BE2C (cell line): ENCODE results near the gene LAMA1.

Experiments used
- DNase-seq: peaks from one replicate; pipeline ENCODE4 v3.0.0-alpha.2; 2020
- H3K27me3 ChIP-seq: fragments of 250-450 bp; sonication (Bioruptor Pico); 2 replicates; pipeline ENCODE4 v1.5.1; 2020; ENCODE audit warnings: mild to moderate bottlenecking
- H3K36me3 ChIP-seq: fragments of 250-450 bp; sonication (Bioruptor Pico); 2 replicates; pipeline ENCODE4 v1.5.1; 2020; ENCODE audit warnings: mild to moderate bottlenecking
- H3K4me1 ChIP-seq: fragments of 250-450 bp; sonication (Bioruptor Pico); 2 replicates; pipeline ENCODE4 v1.5.1; 2020
- H3K4me3 ChIP-seq: 2 replicates; pipeline ENCODE4 v1.5.1; 2011; ENCODE audit warnings: low read depth, low read length
- H3K9me3 ChIP-seq: fragments of 250-450 bp; sonication (Bioruptor Pico); 2 replicates; pipeline ENCODE4 v1.5.1; 2020
- CTCF ChIP-seq: IDR thresholded peaks from 2 replicates; pipeline ENCODE4 v1.5.1; 2012; ENCODE audit warnings: mild to moderate bottlenecking, low read depth, low read length

Gene LAMA1

GRCh38 chr18:6963452-6964097 is 154.0 kb downstream of the LAMA1 start:
- Histone ChIP-seq H3K4me1 (no peaks in the 10 kb centered on the region), H3K9me3 (no peaks in the 10 kb centered on the region), H3K4me3 (no peak overlapping the region), H3K36me3 (no peaks in the 10 kb centered on the region), H3K27me3 (no peaks in the 10 kb centered on the region)
- no peak for TF ChIP-seq CTCF
- DNase-seq = no peak

- H3K4me3 ChIP-seq = no peak overlapping the region
- no peaks in the 10 kb centered on the region for H3K9me3 ChIP-seq
- no peak for DNase-seq
- H3K36me3 ChIP-seq = no peaks in the 10 kb centered on the region
- TF ChIP-seq CTCF = no peak
- no peaks in the 10 kb centered on the region for H3K27me3 ChIP-seq
- H3K4me1 ChIP-seq = no peaks in the 10 kb centered on the region
Observed at GRCh38 chr18:6962571-6963451, 154.8 kb downstream of the LAMA1 start.

- DNase-seq = no peak
- no peak for TF ChIP-seq CTCF
- Histone ChIP-seq H3K27me3 (no peaks in the 10 kb centered on the region), H3K4me3 (no peak overlapping the region), H3K36me3 (no peaks in the 10 kb centered on the region), H3K9me3 (no peaks in the 10 kb centered on the region), H3K4me1 (no peaks in the 10 kb centered on the region)
Observed at GRCh38 chr18:6961331-6961730, 156.3 kb downstream of the LAMA1 start.

GRCh38 chr18:6960656-6961055 is 156.9 kb downstream of the LAMA1 start:
- no peak for DNase-seq
- H3K36me3 ChIP-seq = no peaks in the 10 kb centered on the region
- H3K27me3 ChIP-seq = no peaks in the 10 kb centered on the region
- H3K9me3 ChIP-seq = no peaks in the 10 kb centered on the region
- TF ChIP-seq CTCF = no peak
- no peaks in the 10 kb centered on the region for H3K4me1 ChIP-seq
- H3K4me3 ChIP-seq = no peak overlapping the region

- H3K27me3 ChIP-seq = no peaks in the 10 kb centered on the region
- no peak for TF ChIP-seq CTCF
- no peak for DNase-seq
- no peaks in the 10 kb centered on the region for H3K4me1 ChIP-seq
- no peaks in the 10 kb centered on the region for H3K36me3 ChIP-seq
- H3K9me3 ChIP-seq = no peaks in the 10 kb centered on the region
- no peak overlapping the region for H3K4me3 ChIP-seq
Observed at GRCh38 chr18:6960124-6960523, 157.5 kb downstream of the LAMA1 start.

DNA sequence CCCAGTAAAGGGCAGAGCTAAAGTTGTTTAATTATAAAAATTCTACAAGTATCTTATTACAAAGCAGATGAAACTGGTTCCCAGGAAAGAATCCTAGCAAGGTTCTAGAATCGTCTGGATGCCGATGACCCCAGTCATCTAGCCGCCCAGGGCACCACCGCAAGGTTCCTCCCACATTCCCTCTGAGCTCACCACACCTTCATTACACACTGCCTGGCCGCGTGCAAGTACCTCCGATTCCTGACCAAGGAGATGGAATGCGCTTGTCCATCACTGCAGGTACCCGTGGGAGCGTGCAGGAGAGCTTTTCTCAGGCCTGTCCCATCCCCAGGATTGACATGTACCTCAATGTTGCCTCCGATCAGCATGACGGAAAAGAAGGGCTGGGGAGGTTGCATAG is 158.5 kb downstream of the LAMA1 start:
- Histone ChIP-seq H3K4me1 (no peaks in the 10 kb centered on the region), H3K36me3 (no peaks in the 10 kb centered on the region), H3K9me3 (no peaks in the 10 kb centered on the region), H3K4me3 (no peak overlapping the region), H3K27me3 (no peaks in the 10 kb centered on the region)
- DNase-seq = no peak
- no peak for TF ChIP-seq CTCF
